Retinal pigment epithelial cell (primary cell): ENCODE data around the gene ADPGK.
"Not testable (repeated sequence)": the region's sequence is repeated elsewhere in the genome, so short reads cannot be mapped to it uniquely, and the experiment has no call there.

ENCODE experiments used
- DNase-seq: peaks from one replicate; pipeline ENCODE4 v3.0.0-alpha.2; 2010; ENCODE audit warnings: low read depth
- H3K4me3 ChIP-seq: 2 replicates; pipeline ENCODE4 v1.5.1; 2011; ENCODE audit warnings: mild to moderate bottlenecking, low read length, control low read depth, moderate library complexity
- TF ChIP-seq, protein P1 (sequence below): conservative IDR thresholded peaks from 2 replicates; pipeline ENCODE4 v1.5.1; 2011; ENCODE audit warnings: low read depth, low read length, control low read depth, inconsistent platforms

The ADPGK gene

DNA sequence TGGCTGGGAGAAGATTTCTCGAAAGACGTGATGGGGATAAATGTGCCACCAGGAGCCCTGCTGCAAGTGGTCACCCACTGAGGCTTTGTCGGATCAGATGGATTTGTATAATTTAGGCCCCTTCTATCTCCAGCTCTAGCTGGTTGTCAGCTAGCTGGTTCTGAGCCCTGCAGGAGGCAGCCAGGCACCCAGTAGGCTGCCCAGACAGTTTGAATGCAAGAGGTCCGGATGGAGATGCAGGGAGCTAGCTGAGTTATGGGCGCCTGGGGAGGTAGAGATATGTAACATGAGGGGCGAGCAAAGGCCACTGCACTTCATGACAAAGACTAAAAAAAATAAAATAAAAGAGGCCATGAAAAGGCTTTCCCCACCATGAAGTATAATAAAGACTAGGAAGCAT lies 35.1 kb upstream of the ADPGK start:
- TF ChIP-seq, protein P1, sequence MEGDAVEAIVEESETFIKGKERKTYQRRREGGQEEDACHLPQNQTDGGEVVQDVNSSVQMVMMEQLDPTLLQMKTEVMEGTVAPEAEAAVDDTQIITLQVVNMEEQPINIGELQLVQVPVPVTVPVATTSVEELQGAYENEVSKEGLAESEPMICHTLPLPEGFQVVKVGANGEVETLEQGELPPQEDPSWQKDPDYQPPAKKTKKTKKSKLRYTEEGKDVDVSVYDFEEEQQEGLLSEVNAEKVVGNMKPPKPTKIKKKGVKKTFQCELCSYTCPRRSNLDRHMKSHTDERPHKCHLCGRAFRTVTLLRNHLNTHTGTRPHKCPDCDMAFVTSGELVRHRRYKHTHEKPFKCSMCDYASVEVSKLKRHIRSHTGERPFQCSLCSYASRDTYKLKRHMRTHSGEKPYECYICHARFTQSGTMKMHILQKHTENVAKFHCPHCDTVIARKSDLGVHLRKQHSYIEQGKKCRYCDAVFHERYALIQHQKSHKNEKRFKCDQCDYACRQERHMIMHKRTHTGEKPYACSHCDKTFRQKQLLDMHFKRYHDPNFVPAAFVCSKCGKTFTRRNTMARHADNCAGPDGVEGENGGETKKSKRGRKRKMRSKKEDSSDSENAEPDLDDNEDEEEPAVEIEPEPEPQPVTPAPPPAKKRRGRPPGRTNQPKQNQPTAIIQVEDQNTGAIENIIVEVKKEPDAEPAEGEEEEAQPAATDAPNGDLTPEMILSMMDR = no peak
- no peak for DNase-seq
- H3K4me3 ChIP-seq = no peak overlapping the region

DNA sequence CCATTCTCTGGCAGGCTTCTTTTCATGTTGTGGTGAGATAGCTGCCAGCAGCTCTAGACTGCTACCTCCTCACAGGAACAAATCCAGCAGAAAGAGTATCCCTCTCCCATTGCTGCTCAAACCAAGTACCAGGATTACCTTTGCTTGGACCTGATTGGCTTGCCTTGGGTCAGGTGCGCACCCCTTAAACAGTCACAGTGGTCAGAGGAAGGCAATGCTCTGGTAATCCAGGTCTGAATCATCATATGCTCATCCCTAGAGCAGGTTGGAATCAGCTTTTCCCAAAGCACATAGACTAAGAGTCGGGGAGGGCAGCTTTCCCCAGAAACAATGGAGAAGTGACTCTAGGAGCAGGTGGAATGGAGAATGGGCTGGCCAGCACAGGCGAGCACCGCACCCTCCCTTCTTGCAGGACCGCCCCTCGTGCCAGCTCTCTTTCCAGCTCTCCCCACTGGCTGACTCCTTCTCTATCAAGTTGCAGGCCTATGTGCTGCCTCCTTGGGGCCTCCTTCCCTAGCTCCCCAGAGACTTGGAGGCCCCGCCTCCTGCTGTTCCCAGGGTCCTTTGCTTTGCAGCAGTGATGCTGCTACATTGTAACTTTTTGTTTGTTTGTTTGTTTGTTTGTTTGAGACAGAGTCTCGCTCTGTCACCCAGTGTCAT lies 29.9 kb upstream of the ADPGK start:
- no peak overlapping the region for H3K4me3 ChIP-seq
- TF ChIP-seq, protein P1 = no peak
- DNase-seq = no peak

DNA sequence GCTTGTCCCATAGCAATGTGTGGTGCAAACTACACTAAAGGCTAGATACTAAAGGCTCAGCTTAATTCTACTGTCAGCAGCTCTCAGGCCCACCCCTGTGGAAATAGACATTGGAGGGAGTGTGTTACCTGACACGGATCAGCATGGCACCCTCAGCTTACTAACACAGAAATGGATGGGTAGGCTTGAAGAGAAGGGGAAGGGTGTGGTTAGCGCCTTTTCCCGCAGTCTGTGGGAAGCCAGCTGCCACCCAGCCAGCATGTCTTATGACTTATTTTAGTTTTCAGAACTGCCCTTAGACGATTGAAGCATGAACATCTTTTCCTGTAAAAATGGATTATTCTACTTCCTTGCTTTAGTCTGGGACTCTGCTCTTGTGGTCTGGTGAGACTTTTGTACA lies 25.8 kb upstream of the ADPGK start:
- TF ChIP-seq, protein P1 = no peak
- no peak overlapping the region for H3K4me3 ChIP-seq
- no peak for DNase-seq

DNA sequence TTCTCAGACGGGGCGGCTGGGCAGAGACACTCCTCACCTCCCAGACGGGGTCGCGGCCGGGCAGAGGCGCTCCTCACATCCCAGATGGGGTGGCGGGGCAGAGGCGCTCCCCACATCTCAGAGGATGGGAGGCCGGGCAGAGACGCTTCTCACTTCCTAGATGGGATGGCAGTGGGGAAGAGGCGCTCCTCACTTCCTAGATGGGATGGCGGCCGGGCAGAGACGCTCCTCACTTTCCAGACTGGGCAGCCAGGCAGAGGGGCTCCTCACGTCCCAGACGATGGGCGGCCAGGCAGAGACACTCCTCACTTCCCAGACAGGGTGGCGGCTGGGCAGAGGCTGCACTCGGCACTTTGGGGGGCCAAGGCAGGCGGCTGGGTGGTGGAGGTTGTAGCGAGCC lies 23.8 kb upstream of the ADPGK start:
- DNase-seq, H3K4me3 ChIP-seq: not testable (repeated sequence)

DNA sequence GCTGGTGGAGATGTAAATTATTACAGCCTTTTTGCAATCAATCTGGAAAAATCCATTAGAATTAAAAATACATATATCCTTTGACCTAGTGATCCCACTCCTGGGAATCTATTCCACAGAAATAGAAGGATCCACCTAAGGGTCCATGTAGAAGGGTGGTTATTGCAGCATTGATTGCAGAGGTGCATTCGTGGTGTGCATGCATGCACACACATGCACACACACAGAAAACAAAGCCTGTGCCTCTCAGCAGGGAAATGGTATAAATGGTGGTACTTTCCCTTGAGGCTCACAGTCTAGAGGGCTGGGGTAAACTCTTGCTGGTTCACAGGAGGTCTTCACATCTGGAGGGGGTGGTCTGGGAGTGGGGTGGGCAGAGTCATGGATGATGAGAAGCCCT lies 19.4 kb upstream of the ADPGK start:
- DNase-seq = no peak
- TF ChIP-seq, protein P1 = no peak
- H3K4me3 ChIP-seq = no peak overlapping the region

DNA sequence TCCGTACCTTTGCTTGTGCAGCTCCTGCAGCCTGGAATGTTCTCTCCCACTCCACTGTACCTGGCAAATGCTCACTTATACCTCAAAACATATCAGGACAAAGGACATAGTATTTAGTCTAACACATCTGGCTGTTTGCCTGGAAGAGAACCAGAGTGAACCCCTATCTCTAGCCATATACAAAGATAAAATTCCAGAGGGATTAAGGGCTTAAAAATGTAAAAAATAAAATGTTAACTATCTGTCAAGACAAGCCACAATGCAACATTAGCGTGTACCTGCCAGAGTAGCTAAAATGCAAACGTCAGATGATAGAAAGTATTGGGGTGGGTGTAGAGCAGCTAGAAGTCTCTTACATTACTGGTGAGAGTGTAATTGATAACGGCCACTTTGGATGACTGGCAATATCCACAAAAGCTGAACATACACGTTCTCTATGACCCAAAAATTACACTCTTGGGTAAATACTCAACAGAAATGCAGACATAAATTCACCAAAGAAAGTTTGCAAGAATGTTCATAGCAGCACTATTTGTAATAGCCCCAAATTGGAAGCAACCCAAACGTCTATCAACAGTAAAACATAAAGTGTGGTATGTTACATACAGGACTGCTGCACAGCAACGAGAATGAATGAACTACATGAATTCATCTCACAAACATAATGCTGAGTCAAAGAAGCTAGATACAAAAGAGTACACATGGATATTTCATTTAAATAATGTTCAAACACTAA lies 18.2 kb upstream of the ADPGK start:
- no peak for DNase-seq
- TF ChIP-seq, protein P1 = no peak
- H3K4me3 ChIP-seq = no peak overlapping the region

DNA sequence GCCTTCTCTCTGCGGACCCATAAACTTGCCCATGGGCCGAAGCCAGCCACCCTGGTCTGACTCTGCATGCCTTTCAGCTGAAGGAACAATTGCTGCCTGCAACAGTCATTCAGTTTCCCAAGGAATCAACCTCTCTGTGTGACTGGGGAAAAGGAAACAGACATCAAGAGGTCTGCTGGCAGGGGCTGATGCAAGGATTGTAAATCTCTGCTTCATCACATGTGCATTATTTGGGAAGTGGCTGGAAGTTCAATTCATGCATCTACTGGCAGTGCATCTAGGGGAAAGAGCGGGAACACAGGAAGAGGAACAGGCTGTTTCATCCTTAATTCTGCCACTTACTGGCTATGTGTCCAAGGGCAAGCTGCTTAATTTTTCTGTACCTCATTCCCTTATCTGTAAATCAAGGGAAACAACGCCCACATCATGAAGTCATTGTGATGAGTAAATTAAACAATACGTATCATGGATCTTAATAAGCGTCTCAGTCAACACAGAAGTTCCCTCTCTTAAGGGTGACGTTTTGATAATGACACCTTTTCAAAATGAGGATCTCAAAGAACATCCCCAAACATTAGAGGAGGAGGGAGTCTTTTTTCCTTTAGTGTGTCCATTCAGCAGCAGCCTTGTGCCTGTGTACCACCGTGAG lies 17.4 kb upstream of the ADPGK start:
- H3K4me3 ChIP-seq = no peak overlapping the region
- no peak for DNase-seq
- TF ChIP-seq, protein P1 = no peak
